Liver (tissue), 9 donors: Measurements from ENCODE around the gene TSHZ3. TPM values are rescaled to one million over a fixed set of nuclear protein-coding genes. Genes with fewer than 3 reads are reported as not detected.

Experiments used
- DNase-seq: peaks from one replicate; pipeline ENCODE4 v3.0.0-alpha.2; 2017; ENCODE audit warnings: low spot score
- H3K27ac ChIP-seq, 2 donors: one replicate each; pipeline ENCODE4 v1.7.0; 2013; ENCODE audit warnings: inconsistent platforms in 2 of 2, low read length in 2 of 2, control low read depth in 1 of 2, low read depth in 1 of 2, mild to moderate bottlenecking in 1 of 2
- H3K27me3 ChIP-seq, 4 donors: one replicate each; pipeline versions ENCODE4 v1.6.1 to v1.7.0; 2013; ENCODE audit warnings: low read length in 3 of 4, inconsistent platforms in 1 of 4, mild to moderate bottlenecking in 1 of 4, moderate library complexity in 1 of 4; ENCODE audit not compliant: control insufficient read depth in 4 of 4, insufficient read depth in 4 of 4
- H3K36me3 ChIP-seq, 4 donors: one replicate each; pipeline versions ENCODE4 v1.6.1 to v1.7.0; 2013; ENCODE audit warnings: low read length in 3 of 4, mild to moderate bottlenecking in 3 of 4, low read depth in 1 of 4, moderate library complexity in 1 of 4; ENCODE audit not compliant: control insufficient read depth in 4 of 4, insufficient read depth in 3 of 4
- H3K4me1 ChIP-seq, 4 donors: one replicate each; pipeline versions ENCODE4 v1.6.1 to v1.7.0; 2013; ENCODE audit warnings: low read length in 3 of 4, mild to moderate bottlenecking in 3 of 4, moderate library complexity in 1 of 4; ENCODE audit not compliant: control insufficient read depth in 4 of 4, insufficient read depth in 4 of 4
- H3K4me3 ChIP-seq, 3 donors: one replicate each; pipeline versions ENCODE4 v1.6.1 to v1.7.0; 2013; ENCODE audit warnings: low read length in 3 of 3, control low read depth in 1 of 3, low read depth in 1 of 3, mild to moderate bottlenecking in 1 of 3
- H3K9ac ChIP-seq, 2 donors: one replicate each; pipeline ENCODE4 v1.7.0; 2013; ENCODE audit warnings: low read length in 2 of 2, mild to moderate bottlenecking in 2 of 2, moderate library complexity in 2 of 2, control low read depth in 1 of 2, low read depth in 1 of 2
- H3K9me3 ChIP-seq, 4 donors: one replicate each; pipeline versions ENCODE4 v1.6.1 to v1.7.0; 2013; ENCODE audit warnings: low read length in 3 of 4; ENCODE audit not compliant: control insufficient read depth in 4 of 4
- ATF3 ChIP-seq: IDR thresholded peaks from 2 replicates; pipeline ENCODE4 v1.6.1; 2016; ENCODE audit warnings: antibody characterized with exemption
- CTCF ChIP-seq: fragments of 150-350 bp; IDR thresholded peaks from 2 replicates; pipeline ENCODE4 v1.5.1; 2017; ENCODE audit warnings: improper control_type of control experiment, low read depth, low read length; ENCODE audit not compliant: missing input control
- EGR1 ChIP-seq, 2 donors: IDR thresholded peaks; 2 replicates each; pipeline ENCODE4 v1.6.1; 2016 to 2018; ENCODE audit warnings: antibody characterized with exemption in 2 of 2, low read depth in 2 of 2
- FOXA1 ChIP-seq: IDR thresholded peaks from 2 replicates; pipeline ENCODE4 v1.6.1; 2016; ENCODE audit warnings: antibody characterized with exemption
- FOXA2 ChIP-seq: IDR thresholded peaks from 2 replicates; pipeline ENCODE4 v1.6.1; 2016; ENCODE audit warnings: antibody characterized with exemption
- HNF4A ChIP-seq, 2 donors: conservative IDR thresholded peaks; 2 replicates each; pipeline ENCODE4 v1.6.1; 2016; ENCODE audit warnings: antibody characterized with exemption in 2 of 2, mild to moderate bottlenecking in 2 of 2
- HNF4G ChIP-seq: IDR thresholded peaks from 2 replicates; pipeline ENCODE4 v1.6.1; 2016; ENCODE audit warnings: antibody characterized with exemption
- JUND ChIP-seq, 2 donors: IDR thresholded peaks; 2 replicates each; pipeline ENCODE4 v1.6.1; 2016; ENCODE audit warnings: antibody characterized with exemption in 2 of 2
- NR2F2 ChIP-seq: IDR thresholded peaks from 2 replicates; pipeline ENCODE4 v1.6.1; 2016; ENCODE audit warnings: antibody characterized with exemption
- RXRA ChIP-seq, 2 donors: IDR thresholded peaks; 2 replicates each; pipeline ENCODE4 v1.6.1; 2017 to 2018; ENCODE audit warnings: antibody characterized with exemption in 2 of 2, mild to moderate bottlenecking in 1 of 2
- SP1 ChIP-seq: IDR thresholded peaks from 2 replicates; pipeline ENCODE4 v1.6.1; 2018; ENCODE audit warnings: antibody characterized with exemption, mild to moderate bottlenecking
- TAF1 ChIP-seq: conservative IDR thresholded peaks from 2 replicates; pipeline ENCODE4 v1.6.1; 2016; ENCODE audit warnings: antibody characterized with exemption, mild to moderate bottlenecking
- YY1 ChIP-seq: IDR thresholded peaks from 2 replicates; pipeline ENCODE4 v1.6.1; 2016; ENCODE audit warnings: antibody characterized with exemption, mild to moderate bottlenecking
- WGBS: extraction: QIAGEN DNeasy Blood & Tissue Kit; methylation state at CpG from one replicate; pipeline ENCODE4 v1.1.7; 2013; 5-methylcytosine and 5-hydroxymethylcytosine counted together
- polyA plus RNA-seq, 2 donors: library from polyadenylated mRNA; stranded (reverse) in 1 of 2; unstranded in 1 of 2; fragments of 200-250 nt in 1 of 2; fragments of >200 nt in 1 of 2; fragmentation: Nextera tagmentation in 1 of 2; extraction: Ambion mirVana in 1 of 2; gene quantifications; one replicate each; pipeline versions ENCODE4 v1.2.1 to v1.2.3, GENCODE V29; 2013 to 2015
- total RNA-seq, 2 donors: library from RNA; depleted of rRNA; stranded (reverse); fragments of >200 nt; gene quantifications; one replicate each; pipeline ENCODE4 v1.2.3, GENCODE V29; 2014
- TF ChIP-seq, protein P1 (sequence below): IDR thresholded peaks from 2 replicates; pipeline ENCODE4 v1.6.1; 2016; ENCODE audit warnings: antibody characterized with exemption
- donor health status: healthy.
- donor health status: healthy.
- donor health status: healthy.
- donor health status: healthy.
- donor health status: healthy.

Gene TSHZ3
- total and polyA plus RNA-seq, 4 donors: 0.42 to 3.3 (median 0.68) TPM

- TF ChIP-seq FOXA2 (no peak), EGR1 (IDR thresholded peaks at IDR 0.05; ENCODE audit: low read depth in 2 of 2) (no peak), SP1 (no peak), HNF4G (no peak), TAF1 (no peak), CTCF (no peak), RXRA (IDR thresholded peaks at IDR 0.05) (no peak), ATF3 (no peak), JUND (IDR thresholded peaks at IDR 0.05) (no peak), YY1 (no peak)
- TF ChIP-seq, protein P1, sequence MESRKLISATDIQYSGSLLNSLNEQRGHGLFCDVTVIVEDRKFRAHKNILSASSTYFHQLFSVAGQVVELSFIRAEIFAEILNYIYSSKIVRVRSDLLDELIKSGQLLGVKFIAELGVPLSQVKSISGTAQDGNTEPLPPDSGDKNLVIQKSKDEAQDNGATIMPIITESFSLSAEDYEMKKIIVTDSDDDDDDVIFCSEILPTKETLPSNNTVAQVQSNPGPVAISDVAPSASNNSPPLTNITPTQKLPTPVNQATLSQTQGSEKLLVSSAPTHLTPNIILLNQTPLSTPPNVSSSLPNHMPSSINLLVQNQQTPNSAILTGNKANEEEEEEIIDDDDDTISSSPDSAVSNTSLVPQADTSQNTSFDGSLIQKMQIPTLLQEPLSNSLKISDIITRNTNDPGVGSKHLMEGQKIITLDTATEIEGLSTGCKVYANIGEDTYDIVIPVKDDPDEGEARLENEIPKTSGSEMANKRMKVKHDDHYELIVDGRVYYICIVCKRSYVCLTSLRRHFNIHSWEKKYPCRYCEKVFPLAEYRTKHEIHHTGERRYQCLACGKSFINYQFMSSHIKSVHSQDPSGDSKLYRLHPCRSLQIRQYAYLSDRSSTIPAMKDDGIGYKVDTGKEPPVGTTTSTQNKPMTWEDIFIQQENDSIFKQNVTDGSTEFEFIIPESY: no peak
- WGBS: 86% methylated on average over 5 of the region's 5 CpGs
- no peak for DNase-seq
- no peak overlapping the region for H3K4me3 ChIP-seq
- no peaks in the 10 kb centered on the region for H3K36me3 ChIP-seq
- H3K27me3 ChIP-seq: no peaks in the 10 kb centered on the region
- H3K4me1 ChIP-seq: no peaks in the 10 kb centered on the region
- H3K9me3 ChIP-seq: no peaks in the 10 kb centered on the region
- H3K9ac ChIP-seq: no peak overlapping the region
- no peak overlapping the region for H3K27ac ChIP-seq
These were observed 63.5 kb downstream of the TSHZ3 start for GRCh38 chr19:31285744-31286143.

- Histone ChIP-seq H3K9ac (no peak overlapping the region), H3K27me3 (no peaks in the 10 kb centered on the region), H3K4me3 (no peak overlapping the region), H3K27ac (no peak overlapping the region), H3K9me3 (no peaks in the 10 kb centered on the region), H3K36me3 (no peaks in the 10 kb centered on the region), H3K4me1 (no peaks in the 10 kb centered on the region)
- DNase-seq: no peak
- no peak for TF ChIP-seq EGR1 (IDR thresholded peaks at IDR 0.05; ENCODE audit: low read depth in 2 of 2)
- 88% methylated on average over 7 of the region's 7 CpGs for WGBS
These were observed 64.6 kb downstream of the TSHZ3 start for GRCh38 chr19:31284621-31285020.

GRCh38 chr19:31283701-31284100 is 65.5 kb downstream of the TSHZ3 start:
- no peaks in the 10 kb centered on the region for H3K36me3 ChIP-seq
- H3K27ac ChIP-seq: no peak overlapping the region
- H3K9ac ChIP-seq: no peak overlapping the region
- no peaks in the 10 kb centered on the region for H3K9me3 ChIP-seq
- TF ChIP-seq TAF1 (no peak), ATF3 (no peak), RXRA (IDR thresholded peaks at IDR 0.05) (no peak), EGR1 (IDR thresholded peaks at IDR 0.05; ENCODE audit: low read depth in 2 of 2) (no peak), NR2F2 (no peak), FOXA2 (no peak), CTCF (no peak), HNF4A (conservative IDR thresholded peaks at IDR 0.05) (no peak), FOXA1 (no peak)
- TF ChIP-seq, protein P1: no peak
- no peak overlapping the region for H3K4me3 ChIP-seq
- no peak for DNase-seq
- no peaks in the 10 kb centered on the region for H3K4me1 ChIP-seq
- H3K27me3 ChIP-seq: no peaks in the 10 kb centered on the region
- WGBS: 88% methylated on average over 8 of the region's 8 CpGs
